HUES48 (cell line): ENCODE results near the gene EPC1.
A peak's percentile ranks its signal among the peaks of the same experiment; 100 is the strongest.

Experiments used
- H3K27ac ChIP-seq: one replicate; pipeline ENCODE4 v1.7.0; 2013; ENCODE audit warnings: low read depth, low read length, inconsistent platforms
- H3K27me3 ChIP-seq: 2 replicates; pipeline ENCODE4 v1.6.1; 2013; ENCODE audit warnings: mild to moderate bottlenecking, low read length; ENCODE audit not compliant: control insufficient read depth, insufficient read depth
- H3K36me3 ChIP-seq: 2 replicates; pipeline ENCODE4 v1.6.1; 2013; ENCODE audit warnings: low read length; ENCODE audit not compliant: control insufficient read depth, insufficient read depth
- H3K4me1 ChIP-seq: 2 replicates; pipeline ENCODE4 v1.6.1; 2013; ENCODE audit warnings: mild to moderate bottlenecking, low read length; ENCODE audit not compliant: control insufficient read depth, insufficient read depth
- H3K4me3 ChIP-seq: 2 replicates; pipeline ENCODE4 v1.5.1; 2013; ENCODE audit warnings: mild to moderate bottlenecking, low read depth, low read length
- H3K9ac ChIP-seq: 2 replicates; pipeline ENCODE4 v1.6.1; 2013; ENCODE audit warnings: mild to moderate bottlenecking, low read depth, low read length, moderate library complexity
- H3K9me3 ChIP-seq: 2 replicates; pipeline ENCODE4 v1.6.1; 2013; ENCODE audit warnings: low read length; ENCODE audit not compliant: control insufficient read depth, insufficient read depth

Gene EPC1

DNA sequence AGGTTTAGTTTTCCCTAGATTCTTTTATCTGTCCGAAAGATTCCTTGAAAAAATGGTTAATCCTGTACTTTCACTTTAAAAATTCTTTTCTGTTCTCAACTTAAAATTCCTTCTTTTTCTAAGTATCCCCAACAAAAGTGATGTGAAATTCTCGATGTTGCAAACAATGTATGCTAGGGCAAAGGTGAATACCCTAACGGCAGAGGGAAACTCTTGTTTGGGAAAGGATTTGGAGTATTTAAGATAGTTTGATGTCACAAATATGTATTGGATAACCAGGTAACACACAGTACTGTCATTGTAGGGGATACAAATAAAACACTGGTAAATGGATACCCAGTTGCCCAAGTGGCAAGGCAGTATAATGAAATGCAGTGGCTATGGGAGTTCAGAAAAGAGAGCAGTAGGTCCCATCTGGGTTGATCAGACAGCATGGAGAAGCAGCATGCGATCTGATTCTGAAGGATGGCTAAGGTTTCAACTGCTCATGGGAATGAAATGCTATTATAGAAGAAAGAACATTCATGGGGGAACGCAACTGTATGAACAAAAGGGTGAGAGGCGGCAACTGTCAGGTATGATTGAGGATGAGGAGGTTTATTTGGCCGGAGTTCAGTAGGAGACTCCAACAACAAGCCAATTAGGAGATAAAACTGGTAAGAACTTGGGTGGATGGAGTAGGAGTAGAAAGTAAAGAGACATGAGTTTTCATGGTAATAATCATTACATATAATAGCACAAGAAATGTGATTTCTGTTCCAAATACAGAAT lies 3.2 kb upstream of the EPC1 start:
- H3K27me3 ChIP-seq, result no peaks in the 10 kb centered on the region
- no peak overlapping the region for H3K9ac ChIP-seq
- peaks cover 2% of the 10 kb centered on the region for H3K9me3 ChIP-seq
- 0 out of 2 replicates have a peak, but pooled peaks cover 2% of the 10 kb centered on the region for H3K36me3 ChIP-seq
- H3K4me3 ChIP-seq, result no peak overlapping the region
- peaks cover 16% of the 10 kb centered on the region for H3K4me1 ChIP-seq
- peak overlapping the region; percentile 14 for H3K27ac ChIP-seq

DNA sequence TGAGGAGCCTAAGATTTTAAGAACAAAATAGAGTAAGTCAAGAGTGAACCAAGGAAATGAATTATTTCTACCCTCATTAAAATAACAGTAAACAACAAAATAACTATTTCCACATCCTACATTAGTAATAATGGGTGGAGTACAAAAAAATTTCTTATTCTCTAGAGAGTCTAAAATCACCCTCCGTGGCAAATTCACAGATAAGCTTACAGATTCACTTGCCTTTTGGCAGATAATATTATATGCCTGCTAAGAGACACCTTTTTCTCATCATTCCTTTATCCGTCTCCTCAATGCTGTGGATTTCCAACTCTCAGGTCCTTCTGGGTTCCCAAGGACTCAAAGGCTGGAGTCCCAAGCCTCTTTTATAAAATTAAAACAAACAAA lies 2.2 kb upstream of the EPC1 start:
- H3K4me3 ChIP-seq, result no peak overlapping the region
- H3K4me1 ChIP-seq, result peaks cover 20% of the 10 kb centered on the region
- H3K27me3 ChIP-seq, result no peaks in the 10 kb centered on the region
- no peaks in the 10 kb centered on the region for H3K9me3 ChIP-seq
- no peak overlapping the region for H3K27ac ChIP-seq
- H3K36me3 ChIP-seq, result peaks cover 10% of the 10 kb centered on the region; the same call in 1 of the 2 replicates
- no peak overlapping the region for H3K9ac ChIP-seq

DNA sequence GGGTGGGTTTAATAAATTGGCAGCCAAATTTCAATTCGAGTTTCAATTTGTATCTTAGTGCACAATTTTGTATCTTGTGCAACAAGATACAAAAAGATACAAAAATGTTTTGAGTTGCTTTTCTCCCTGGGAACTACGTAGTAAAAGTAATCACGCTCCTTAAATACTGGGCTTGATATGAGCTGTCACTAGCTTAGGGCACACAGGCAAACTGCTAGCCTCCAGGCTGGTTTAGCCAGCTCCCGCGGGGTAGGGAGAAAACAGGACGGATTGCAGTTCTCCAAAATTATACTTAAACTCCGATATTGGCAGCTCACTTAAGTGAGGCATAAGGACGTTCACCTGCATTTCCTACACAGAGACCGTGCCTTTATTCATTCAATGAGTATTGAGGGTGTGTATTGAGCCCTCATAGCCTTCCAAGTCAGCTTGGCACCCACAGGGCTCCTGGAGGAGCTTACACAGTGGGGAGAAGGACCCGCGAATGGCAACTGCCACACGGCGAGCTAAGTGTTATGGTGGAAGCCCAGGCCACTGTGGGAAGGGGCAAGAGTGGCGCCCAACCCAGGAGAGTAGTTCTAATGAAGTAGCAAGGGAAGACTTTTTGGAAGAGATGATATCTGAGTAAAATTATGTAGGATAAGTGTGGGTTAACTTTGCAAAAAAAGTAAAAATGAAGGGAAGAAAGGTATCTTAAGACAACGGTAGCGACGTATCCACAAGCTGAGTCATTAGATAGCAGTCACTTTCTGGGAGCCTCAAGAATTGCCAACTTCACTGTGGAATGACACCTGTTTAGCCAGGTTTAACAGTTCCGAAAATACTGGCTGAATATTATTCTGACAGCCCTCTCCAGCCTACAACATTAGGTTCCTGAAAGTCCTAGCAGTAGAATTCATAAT lies 1.6 kb upstream of the EPC1 start:
- Histone ChIP-seq H3K27ac (peak overlapping the region; percentile 59), H3K9ac (no peak overlapping the region), H3K4me3 (peak overlapping the region; percentile 100; the same call in 1 of the 2 replicates), H3K9me3 (no peaks in the 10 kb centered on the region), H3K36me3 (peaks cover 16% of the 10 kb centered on the region), H3K27me3 (no peaks in the 10 kb centered on the region), H3K4me1 (peaks cover 24% of the 10 kb centered on the region)

DNA sequence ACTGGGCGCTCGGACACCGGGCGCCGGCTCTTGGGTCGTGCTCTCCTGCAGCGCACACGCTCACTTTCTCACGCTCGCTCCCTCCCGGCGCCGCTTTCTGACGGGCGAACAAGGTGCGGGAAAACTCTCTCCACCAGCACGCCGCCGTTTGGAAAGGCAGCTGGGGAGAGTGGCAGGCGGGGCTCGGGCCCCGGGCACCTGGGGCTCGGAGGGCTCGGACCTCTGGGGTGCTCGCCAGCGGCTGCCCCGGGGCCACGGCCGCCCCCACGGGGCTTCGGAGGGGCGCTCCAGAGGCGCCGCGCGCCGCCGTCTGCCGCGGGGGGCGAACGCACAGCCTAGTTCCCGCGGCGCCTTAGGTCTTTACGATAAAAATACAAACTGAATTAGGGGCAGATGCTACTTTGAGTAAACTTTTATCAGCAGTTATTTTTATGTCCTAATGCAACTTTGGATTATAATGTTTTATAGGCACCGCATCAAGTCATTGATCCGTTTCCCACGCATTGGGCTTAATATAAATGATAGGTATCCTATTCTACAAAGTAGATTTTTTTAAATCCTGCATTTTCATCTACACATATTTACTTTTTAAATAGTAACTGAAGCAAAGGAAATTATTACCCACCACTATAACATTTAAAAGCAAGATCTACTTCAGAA lies 535 bp upstream of the EPC1 start:
- Histone ChIP-seq H3K4me3 (peak overlapping the region; percentile 100), H3K4me1 (peaks cover 29% of the 10 kb centered on the region)

DNA sequence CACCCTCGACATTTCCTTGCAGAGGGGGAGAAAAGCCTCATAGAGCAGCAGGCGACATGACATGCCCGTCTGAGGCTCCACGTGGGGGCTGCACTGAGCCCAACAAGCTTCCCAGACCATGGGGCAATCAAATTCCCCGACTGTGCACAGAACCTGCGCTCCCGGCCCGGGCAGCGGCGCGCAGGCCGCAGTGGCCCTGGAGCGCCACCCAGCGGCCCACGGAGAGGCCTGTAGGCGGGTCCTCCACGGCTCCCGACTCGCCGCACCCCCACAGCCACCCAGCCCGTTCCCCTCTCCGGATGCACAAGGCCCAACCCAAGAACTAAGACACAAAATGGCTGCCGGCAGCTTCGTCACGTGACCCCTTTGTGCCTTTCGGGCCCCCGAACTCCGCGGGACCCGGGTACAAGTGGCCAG lies 816 bp downstream of the EPC1 start:
- Histone ChIP-seq H3K9me3 (no peaks in the 10 kb centered on the region), H3K27me3 (no peaks in the 10 kb centered on the region), H3K4me1 (peaks cover 34% of the 10 kb centered on the region), H3K9ac (peak overlapping the region; percentile 100), H3K27ac (peak overlapping the region; percentile 100), H3K4me3 (peak overlapping the region; percentile 100), H3K36me3 (peaks cover 16% of the 10 kb centered on the region)

More for the DNA sequence above, 535 bp upstream of the EPC1 start:
- Histone ChIP-seq H3K9me3 (no peaks in the 10 kb centered on the region), H3K27me3 (no peaks in the 10 kb centered on the region), H3K36me3 (peaks cover 16% of the 10 kb centered on the region), H3K27ac (peak overlapping the region; percentile 100), H3K9ac (peak overlapping the region; percentile 100)

DNA sequence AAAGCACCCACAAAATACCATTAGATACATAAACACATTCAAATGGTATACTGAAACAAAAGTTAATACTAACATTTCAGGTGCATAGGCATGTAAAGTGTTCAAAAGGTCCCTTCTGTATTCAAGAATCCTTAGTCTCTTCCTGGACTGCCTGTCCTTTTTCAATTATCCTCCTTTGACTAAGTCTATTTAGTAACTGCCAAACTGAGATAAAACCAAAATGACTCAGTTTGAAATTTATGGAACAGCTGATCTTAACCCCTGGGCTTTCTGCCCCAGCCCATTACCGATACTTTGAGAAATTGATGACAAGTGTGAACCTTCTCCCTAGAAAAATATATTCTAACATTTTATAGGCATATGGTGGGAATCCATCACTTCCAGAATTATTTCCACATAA lies 5.4 kb downstream of the EPC1 start:
- H3K36me3 ChIP-seq, result peaks cover 16% of the 10 kb centered on the region
- no peak overlapping the region for H3K27ac ChIP-seq
- H3K4me1 ChIP-seq, result peaks cover 27% of the 10 kb centered on the region
- no peaks in the 10 kb centered on the region for H3K9me3 ChIP-seq
- no peak overlapping the region for H3K4me3 ChIP-seq
- H3K27me3 ChIP-seq, result no peaks in the 10 kb centered on the region
- H3K9ac ChIP-seq, result no peak overlapping the region

DNA sequence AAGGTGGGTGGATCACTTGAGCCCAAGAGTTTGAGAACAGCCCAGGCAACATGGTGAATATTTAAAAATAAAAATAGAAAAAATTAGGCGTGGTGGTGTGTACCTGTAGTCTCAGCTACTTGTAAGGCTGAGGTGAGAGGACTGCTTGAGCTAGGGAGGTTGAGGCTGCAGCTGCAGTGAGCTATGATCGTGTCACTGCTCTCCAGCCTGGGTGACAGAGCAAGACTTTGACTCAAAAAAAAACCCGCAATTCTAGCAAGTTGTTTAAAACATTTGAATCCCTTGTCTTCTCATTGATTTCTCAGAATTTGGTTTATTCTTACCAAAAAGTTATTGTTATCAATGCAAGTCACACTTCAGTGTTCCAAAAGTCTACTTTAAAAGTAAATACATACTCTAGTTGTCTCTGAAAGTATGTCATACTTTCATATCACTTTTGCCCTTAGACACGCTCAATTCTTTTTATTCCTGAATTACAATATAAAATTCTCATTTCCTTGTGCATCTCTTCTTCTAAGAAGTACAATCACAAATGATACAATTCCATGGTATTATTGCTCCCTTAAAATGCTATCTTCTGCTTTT lies 6.3 kb downstream of the EPC1 start:
- Histone ChIP-seq H3K4me3 (no peak overlapping the region), H3K36me3 (peaks cover 16% of the 10 kb centered on the region), H3K9ac (no peak overlapping the region), H3K27ac (no peak overlapping the region), H3K27me3 (no peaks in the 10 kb centered on the region), H3K4me1 (peaks cover 27% of the 10 kb centered on the region), H3K9me3 (no peaks in the 10 kb centered on the region)

DNA sequence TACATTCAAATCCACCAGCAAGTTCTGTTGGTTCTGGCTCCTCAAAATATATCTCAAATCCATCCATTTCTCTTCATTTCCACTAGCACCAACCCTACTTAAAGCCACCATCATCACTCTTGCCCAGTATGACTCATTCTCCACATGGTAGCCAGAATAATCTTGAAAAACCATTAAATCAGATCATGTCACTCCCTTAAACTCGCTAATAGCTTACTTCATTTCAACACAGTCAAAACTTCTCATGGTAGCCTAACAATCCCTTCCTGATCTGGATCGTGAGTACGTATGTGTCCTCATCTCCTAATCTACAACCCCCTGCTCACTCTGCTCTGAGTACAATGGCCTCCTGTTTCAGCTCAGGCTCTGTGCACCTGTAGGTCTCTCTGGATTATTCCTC lies 8.7 kb downstream of the EPC1 start:
- Histone ChIP-seq H3K4me1 (peaks cover 25% of the 10 kb centered on the region), H3K27ac (no peak overlapping the region), H3K27me3 (no peaks in the 10 kb centered on the region), H3K9ac (no peak overlapping the region), H3K9me3 (no peaks in the 10 kb centered on the region), H3K4me3 (no peak overlapping the region), H3K36me3 (no peaks in the 10 kb centered on the region)

DNA sequence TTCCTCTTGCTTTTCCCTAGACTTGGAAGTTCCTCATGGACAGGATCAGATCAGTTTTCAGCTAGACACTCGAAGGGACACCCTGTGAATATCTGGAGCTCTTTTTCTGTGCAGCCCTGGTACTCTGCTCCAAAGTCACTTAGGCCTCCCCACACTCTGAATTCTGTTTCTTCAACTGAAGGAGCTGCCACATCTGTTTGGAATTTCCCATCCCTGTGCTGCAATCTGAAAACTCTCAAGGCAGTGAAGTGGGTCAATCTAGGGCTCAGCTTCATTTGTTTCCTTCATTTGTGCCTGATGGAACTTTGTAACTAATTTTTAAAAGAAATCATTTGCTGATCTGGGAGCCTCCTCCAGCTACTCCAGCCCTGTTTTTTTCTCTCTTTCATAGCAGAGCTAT lies 9.6 kb downstream of the EPC1 start:
- Histone ChIP-seq H3K36me3 (no peaks in the 10 kb centered on the region), H3K27me3 (no peaks in the 10 kb centered on the region), H3K4me3 (no peak overlapping the region), H3K27ac (no peak overlapping the region), H3K9ac (no peak overlapping the region), H3K9me3 (no peaks in the 10 kb centered on the region), H3K4me1 (peaks cover 24% of the 10 kb centered on the region)

DNA sequence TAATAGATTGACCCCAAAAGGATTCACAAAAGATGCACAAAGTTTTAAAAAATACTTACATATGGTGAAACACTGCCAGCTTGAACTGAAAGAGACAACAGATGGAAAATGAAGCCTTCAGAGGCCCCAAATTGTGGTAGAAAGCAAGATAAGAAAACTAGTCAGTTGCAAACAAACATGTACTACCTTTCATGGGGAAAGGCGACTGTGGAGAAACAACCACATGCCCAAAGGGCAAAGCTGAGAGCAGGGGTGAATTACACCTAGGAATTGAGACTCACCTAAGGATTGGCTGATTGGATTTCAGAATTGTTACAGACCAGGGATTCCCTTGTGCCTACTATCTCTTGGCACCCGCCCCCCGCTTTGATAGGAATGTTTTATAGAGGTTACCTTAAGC lies 13.1 kb downstream of the EPC1 start:
- no peak overlapping the region for H3K4me3 ChIP-seq
- peaks cover 45% of the 10 kb centered on the region for H3K4me1 ChIP-seq
- H3K9me3 ChIP-seq, result no peaks in the 10 kb centered on the region
- no peaks in the 10 kb centered on the region for H3K36me3 ChIP-seq
- H3K27me3 ChIP-seq, result no peaks in the 10 kb centered on the region
- peak overlapping the region; percentile 22 for H3K27ac ChIP-seq
- no peak overlapping the region for H3K9ac ChIP-seq
